DMS 273 (cell line): ENCODE results near the gene UQCRQ.

Source experiments
- DNase-seq: peaks from one replicate; lab custom pipeline; 2025; ENCODE audit not compliant: unreplicated experiment; lab: John Stamatoyannopoulos, UW

The UQCRQ gene

DNA sequence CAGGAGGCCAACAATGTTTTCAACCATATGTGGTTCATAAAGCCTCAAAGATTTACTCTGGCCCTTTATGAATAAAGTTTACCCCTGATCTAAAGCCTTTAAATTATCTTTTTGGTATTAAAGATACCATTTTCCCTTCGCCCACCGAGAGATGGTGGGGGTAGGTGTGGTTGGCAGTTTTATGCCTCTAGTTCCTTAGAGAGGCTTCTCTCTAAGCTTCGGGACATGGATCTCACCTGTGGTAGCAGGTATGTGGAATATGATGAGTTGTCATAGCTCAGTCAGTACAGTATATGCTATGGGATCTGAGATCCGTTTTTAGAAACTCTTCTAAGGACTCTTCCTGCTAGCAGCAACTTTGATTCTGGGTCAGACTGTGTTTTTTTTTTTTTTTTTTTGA, 2.3 kb downstream of the UQCRQ start:
- DNase-seq, result no peak

DNA sequence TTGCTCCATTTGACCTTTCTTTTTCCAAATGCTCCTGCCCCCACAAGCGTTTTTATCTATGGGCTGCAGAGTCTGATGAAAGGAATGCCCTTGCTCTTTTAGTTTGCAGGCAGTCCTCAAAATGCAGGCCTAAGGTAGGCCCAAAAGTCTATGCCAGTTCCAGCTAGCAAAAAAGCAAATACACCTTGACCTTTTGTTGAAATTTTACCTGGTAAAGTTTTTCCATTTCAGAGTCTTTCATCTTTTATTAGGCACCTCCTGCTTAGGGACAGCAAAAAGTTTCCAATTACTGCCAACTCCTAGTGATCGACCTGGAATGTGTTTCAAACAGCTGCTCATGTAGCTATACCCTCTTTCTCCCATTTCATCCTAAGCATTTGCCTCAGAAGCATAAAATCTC, 4.4 kb downstream of the UQCRQ start:
- no peak for DNase-seq

DNA sequence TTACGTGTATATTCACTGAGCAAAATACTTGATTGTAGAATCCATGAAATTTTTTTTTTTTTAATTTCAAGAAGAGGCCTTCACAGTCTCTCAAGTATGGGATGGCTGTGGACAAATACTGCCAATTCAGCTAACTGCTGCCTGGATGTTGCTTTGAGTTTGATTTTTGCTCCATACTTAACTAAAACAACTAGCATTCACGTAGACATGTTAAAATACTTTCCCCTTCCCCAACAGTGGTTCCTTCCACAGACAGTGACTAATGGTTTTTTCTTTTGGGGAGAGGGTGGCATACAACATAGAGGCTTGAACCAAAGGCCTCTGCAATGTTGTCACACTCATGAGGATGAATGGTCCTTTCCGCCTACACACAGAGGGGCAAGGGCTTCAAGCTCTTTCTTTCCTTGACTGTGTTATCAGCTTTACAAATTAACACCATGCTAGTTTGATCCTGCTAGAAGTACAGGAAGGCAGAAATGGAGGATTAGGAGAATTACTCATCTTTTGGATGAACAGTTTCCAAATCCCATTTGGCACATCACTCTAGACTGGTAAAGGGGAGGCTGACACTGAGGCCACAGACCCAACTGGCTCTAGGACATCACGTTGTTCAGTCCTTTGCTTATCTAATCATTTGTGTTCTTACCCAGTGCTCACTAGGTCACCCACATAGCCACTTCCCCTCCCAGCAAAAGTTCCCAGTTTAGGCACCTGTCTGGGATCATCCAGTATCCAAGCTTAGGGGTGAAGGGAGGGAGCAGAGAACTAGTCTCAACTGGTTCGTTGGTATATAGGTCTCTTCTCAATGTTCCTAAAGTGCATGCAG, 5.2 kb downstream of the UQCRQ start:
- DNase-seq, result no peak

DNA sequence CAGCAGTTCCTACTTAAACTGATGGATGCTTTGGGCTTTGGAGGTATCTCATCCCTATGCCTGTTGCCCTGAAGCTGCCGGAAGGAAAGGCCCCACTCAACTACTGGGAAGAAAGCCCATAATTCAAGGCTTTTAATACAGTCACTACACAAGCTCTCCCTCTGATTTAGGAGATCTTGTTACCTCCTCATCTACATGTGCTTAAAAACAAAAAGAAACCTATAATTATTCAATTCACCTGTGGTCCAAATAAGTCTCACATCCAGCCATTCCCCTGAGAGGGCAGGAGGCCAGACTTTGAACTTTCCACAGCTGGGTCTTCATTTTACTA, 6.3 kb downstream of the UQCRQ start:
- no peak for DNase-seq

DNA sequence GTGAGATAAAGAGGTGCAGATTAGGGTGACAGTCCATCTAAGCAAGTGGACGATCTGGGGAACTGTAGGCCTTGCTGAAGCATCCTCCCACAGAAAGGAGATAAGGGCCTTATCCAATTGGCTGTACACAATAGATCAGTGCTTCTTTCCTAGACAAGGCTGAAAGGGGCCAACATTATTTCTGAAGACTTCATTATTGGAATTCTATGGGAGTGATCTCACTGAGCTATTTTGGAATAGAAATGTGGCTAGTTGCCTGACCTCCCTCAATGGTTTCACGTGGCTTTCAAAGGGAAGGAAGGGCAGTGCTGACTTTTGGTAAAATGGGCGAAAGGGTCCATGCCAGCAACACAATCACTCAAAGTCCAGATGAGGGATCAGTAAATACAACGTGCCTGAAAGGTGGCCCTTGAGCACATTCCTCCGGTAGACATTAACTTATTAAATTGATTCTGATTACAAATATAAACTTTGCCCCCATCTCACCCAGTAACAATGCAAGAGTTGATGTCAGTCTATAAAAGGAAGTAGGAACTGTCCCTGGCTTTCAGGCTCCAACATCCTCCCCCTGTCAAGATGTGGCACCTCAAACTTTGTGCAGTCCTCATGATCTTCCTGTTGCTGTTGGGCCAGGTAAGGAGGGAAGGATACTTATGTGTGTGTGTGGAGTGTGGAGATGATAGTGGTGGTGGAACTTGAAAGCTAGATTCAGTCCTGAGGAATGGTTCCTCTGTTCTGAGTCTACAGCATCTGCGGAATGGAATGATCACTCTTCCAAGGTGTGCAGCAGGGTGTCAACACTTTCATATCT, 6.9 kb downstream of the UQCRQ start, which contains the start of gene LEAP2:
Gene LEAP2, plus strand, starts transcription at position 550 of the 811 bp plus-strand sequence. Its CDS starts 27 bp downstream, at position 577.
- DNase-seq, result no peak

DNA sequence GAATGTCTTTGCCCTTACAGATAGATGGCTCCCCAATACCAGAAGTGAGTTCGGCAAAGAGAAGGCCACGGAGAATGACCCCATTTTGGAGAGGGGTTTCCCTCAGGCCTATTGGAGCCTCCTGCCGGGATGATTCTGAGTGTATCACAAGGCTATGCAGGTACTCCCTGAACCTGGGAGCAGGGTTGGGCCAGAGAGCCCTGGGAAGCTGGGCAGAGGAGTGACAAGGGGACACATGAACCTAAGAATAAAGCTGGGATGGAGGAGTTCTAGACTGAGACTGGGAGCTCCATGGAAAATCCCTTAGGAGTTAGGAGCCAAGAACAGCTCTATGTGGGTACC, 7.5 kb downstream of the UQCRQ start:
- no peak for DNase-seq

DNA sequence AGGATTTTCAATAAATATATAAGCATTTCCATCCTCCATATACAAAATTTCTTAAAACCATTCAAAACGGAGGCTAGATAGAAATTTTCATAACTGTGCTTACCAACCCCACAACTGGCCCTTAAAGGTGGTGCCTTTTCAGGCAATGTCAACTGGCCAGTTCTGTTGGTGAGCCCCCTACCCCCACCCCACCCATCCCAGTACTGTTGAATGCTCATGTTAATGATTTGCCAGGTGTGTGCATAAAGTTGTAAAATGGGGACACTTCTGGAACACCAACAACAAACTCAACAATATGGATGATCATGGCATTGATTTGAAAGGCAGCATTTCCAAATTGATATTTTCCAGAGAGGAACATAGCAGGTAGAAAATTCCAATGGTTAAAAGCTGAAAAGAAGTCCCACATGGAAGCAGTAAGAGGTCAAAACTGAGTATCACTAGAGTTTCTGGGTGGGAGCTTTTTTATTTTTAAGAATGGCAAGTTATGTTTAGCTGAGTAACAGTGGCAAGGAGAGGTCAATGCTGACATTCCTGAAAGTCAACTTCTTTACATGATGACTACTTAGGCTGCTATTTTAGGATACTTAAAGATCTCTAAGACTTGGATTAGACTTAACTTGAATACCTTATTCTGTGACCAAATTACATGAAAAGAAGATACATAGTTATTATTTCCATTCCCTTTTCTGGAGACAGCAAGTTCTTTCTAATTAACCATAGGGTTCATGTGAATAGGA, 9.7 kb downstream of the UQCRQ start:
- DNase-seq, result no peak

DNA sequence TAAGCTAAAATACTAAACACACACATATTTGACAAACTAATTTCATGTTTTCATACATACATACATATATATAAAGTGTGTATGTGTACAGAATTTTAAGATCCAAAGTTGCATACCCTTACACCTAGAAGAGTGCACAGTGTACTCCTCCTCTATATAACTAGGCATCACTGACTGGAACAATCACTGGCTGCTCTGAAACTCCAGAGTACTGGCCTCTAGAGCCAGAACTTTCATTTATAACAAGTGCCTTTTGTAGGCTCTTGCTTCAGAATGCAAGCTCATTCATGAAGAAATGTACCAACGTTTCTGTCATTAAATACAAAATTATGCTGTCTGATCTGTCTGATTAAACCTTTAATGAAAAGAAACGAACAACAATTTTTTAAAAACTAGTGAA, 11.0 kb downstream of the UQCRQ start:
- DNase-seq, result no peak

DNA sequence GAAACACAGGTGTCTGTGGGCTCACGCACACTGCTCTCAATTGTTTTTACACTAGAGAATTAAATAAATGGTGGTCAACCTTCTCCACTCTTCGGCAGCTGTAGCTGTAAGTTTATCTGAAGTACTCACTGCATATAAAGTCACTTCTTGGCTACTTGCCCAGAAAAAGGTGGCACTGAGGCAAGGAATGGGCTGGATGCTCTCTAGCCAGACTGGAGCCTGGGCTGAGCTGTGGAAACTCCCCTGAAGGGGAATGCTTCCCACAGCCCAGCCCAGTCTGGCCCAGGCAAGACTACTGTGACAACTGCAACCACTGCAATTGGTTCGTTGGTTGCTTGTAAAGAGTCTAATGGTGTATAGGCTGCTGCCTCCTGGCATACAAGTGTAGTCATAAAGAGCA, 11.5 kb downstream of the UQCRQ start:
- DNase-seq, result peak; percentile 84

DNA sequence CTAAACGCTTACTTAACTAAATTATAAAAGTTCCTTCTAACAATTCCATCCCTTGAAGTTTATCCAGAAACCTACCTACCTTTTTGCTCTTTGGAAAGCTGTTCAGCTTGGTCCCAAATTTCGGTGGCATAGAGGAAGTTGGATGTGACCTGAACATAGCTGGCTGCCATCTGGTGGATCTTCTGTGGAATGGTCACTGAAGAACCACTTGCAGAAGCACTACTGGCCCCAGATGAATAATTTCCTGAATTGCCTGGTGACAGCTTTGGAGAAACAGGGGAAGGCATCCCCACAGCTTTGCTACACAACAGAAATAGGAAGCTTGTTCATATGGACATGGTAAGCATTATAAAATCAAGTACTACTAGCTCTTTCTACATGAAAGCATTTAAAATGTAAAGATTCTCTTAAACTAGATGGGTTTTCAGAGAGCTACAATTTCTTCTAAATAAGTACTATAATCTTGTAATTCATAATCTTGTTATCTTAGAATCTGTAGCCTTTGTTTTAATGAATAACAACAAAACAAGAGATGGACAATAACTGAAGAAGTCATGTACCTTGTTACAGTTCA, 16.9 kb downstream of the UQCRQ start:
- DNase-seq, result peak; percentile 76

DNA sequence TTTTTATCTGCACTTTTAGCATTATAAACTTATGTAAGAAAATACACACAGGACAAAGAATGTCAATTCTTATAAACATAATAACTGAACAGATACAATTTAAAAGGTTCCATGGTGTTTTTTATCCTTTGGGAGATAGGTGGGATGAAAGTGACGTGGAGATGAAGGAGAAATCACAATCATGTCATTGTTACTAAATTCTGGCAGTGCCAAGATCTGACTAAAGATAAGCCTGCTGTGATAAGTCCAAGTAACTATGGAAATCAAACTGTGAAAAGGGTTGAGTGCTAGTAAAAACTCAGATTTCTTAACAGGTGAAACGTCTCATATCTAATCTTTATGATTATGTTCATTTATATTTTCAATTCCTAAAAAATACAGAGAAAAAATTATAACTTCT, 18.1 kb downstream of the UQCRQ start:
- DNase-seq, result no peak

DNA sequence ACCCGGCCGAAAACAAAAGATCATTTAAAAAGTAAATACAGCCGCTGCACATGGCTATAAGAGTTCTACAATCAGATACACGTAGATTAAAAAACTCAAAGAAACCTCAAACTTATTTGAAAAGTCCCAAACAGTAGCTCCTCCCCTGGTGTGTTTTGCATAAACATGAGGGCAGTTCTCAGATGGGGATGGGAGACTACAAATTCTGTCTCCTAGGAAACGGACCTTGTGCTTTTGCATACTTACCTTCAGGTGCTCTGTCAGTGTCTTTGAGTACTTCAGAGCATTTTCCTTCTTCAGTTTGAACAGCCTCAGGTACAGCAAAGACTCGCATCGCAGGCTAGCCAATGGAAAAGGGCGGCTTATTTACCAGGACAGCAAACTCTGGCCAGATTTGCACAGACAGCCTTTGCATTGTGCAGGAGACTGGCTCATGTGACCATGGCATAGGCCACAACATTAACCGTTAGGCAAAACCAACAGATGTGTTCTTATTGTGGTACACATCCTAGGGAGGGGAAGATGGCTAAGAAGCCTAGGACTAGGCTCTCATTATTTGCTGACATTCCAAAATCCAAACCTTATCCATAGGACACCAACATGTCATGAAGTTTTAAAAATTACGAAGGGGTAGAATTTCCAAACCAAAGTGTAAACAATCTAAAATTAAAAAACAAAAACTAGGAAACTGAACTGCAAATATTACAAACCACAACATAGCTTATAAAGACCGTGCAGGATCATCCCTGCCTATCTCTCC, 19.8 kb downstream of the UQCRQ start:
- DNase-seq, result no peak

DNA sequence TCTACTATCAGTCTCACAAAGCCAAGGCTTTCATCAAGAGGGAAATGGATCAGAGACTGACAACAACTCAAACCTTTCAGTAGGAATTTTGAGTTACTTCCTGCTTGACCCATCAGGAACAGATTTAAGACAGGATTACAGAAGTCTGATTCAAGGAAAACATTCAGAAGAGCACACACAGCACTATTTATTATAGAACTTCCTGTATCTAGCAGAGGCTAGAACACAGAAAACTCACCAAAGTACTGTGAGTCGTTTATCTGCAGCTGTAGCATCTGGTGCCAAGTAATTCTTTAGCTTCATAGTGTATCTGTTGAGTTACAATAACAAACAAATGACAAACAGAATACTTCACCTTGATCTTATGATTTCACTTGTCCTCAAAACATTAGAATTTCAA, 20.8 kb downstream of the UQCRQ start:
- DNase-seq, result no peak

DNA sequence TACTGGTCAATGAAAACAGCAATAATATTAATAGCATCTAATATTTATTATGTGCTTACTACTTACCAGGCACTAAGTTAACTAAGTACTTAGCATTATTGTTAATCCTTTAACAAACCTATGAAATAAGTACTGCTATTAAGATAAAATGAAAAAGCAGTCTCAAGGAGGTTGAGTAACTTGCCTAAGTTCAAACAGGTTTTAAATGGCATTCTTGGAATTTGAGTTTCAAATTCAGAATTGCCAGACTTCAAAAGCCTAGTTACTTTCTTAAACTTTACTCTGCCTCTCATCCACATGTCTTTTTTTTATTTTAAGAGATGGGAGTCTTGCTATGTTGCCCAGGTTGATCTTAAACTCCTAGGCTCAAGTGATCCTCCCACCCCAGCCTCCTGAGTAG, 23.1 kb downstream of the UQCRQ start:
- no peak for DNase-seq

DNA sequence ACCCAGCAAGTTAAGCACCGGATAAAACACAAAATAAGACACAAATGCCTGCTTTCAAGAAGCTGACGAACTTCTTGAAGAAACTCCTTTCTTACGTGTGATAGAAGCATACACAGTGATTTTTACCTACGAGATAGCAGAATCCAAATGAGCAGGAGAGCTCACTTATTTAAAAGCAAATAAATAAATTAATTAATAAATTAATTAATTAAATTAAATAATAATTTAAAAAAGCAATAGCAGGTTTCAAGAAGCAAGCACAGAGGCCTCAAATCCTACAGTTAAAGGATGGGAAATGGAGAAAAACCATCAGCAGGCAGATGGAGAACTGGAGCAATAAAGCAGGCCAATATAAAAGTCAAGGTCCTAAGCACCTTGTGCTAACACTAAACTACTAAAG, 24.4 kb downstream of the UQCRQ start:
- DNase-seq, result no peak

DNA sequence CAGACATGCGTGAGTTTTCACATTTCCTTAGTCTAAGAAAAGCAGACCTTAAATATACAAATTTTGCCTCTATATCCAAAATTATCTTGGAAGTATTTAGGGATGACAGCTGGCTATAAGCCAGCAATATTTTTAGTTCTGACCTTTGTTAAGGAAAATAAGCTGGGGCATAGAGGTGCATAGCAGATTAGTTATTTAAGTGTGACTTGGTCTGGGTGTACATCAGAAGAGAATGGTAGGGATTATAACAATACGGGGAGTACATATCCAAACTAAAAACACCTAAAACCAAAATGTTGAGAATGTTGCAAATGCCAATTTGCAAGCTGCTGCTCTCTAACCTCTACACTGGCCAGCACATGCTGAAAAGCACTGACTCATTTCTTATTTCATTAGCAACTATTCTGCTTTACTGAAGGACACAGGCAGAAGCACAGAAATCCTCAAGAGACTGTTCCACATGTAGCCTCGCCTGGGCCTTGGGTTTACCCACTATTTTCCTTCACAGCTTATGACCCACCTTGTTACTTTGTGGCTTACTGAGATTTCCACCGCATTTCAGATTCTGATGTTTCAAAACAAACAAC, 29.4 kb downstream of the UQCRQ start:
- no peak for DNase-seq

DNA sequence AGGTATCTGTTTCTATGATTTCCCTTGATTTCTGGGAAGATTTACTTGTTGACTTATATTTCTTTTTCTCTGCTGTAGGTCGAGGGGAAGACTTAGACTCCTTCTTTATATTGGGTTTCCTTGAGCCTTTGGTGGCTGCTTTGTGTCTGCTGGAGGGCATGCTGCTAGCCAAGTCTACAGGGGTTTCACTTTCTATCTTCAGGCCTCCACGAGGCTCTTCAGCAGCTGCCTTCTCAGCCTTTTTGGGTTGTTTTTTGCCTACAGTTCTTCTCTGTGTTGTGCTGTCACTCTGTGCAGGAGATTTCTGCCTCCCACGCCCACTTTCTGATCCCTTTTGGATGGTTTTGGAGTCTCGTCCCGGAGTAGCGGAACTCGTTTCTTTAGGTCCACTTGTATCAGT, 30.2 kb downstream of the UQCRQ start:
- no peak for DNase-seq

DNA sequence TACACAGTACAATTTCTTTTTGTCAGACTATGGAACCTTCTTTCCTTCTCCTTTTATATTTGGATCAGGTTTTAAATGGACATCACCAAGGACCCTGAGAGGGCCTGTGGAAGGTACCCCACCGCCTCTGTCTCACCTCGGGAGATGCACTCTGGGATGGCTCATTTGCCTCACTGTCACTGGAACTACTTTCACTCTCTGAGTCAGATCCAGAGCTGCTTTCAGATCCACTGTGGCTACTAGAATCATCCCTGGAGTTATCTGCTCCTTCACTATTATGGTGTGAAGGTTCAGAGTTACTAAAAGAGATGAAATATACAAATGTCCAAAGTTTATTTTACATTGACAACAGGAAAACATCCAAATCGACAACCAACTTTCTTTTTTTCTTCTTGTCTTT, 31.7 kb downstream of the UQCRQ start:
- no peak for DNase-seq

DNA sequence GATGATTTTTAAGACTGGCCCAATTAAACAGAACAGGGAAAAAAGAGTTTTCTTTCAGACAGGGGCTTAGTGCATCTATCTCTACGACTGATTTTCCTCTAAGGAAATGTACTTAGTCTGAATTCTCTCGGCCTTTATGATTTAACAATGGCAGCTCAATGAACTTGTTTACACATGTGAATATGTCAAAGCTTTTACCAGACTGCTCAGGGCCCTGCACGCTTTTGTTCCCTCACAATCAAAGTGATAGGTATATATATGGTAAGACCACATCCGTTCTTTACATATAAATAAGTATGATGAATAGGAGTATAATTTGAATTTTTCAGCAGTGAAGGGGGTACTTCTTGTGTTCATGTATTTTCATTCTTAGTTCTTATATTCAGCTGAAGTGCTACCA, 34.6 kb downstream of the UQCRQ start:
- no peak for DNase-seq

DNA sequence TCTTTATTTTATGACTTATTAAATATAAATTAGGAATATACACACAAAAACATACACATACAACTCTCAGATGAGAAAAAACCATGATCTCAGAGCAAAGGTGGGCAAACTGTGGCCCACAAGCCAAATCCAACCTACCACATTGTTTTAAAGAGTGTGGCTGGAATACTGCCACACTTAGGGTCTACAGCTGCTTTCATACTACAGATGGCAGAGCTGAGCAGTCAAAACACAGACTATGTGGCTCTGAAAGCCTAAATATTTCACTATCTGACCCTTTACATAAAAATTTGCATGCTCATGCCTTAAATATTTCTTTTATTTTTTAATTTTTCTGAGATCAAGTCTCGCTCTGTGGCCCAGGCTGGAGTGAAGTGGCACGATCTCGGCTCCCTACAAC, 35.3 kb downstream of the UQCRQ start:
- peak; percentile 16 for DNase-seq
